ENCODE results near the gene NACA.

The NACA gene

GRCh38 chr12:56678852-56679251 is 46.2 kb downstream of the NACA start:
- TF ChIP-seq REST (IDR thresholded peaks at IDR 0.05; ENCODE audit: insufficient read depth in 1 of 2, low read depth in 2 of 2, low read length in 2 of 2) (peak in 1 of 2 experiments; percentile 14; a peak in 1 of 4 replicates), POLR2AphosphoS5 (IDR thresholded peaks at IDR 0.05; ENCODE audit: low read depth, low read length) (no peak), TAF1 (IDR thresholded peaks at IDR 0.05; ENCODE audit: borderline replicate concordance, insufficient read depth, low read length) (no peak)

- TF ChIP-seq POLR2AphosphoS5 (IDR thresholded peaks at IDR 0.05; ENCODE audit: low read depth, low read length): no peak
- TF ChIP-seq REST (IDR thresholded peaks at IDR 0.05; ENCODE audit: insufficient read depth in 1 of 2, low read depth in 2 of 2, low read length in 2 of 2): no peak
Observed at GRCh38 chr12:56677680-56678079, 47.4 kb downstream of the NACA start.

- TF ChIP-seq FOXP2 (optimal IDR thresholded peaks at IDR 0.05; ENCODE audit: borderline replicate concordance, extremely low read depth, extremely low read length, insufficient read depth): no peak
- TF ChIP-seq POLR2AphosphoS5 (IDR thresholded peaks at IDR 0.05; ENCODE audit: low read depth, low read length): peak; percentile 17; the same call in 1 of the 2 replicates
Observed at GRCh38 chr12:56676851-56677580, 48.1 kb downstream of the NACA start.

GRCh38 chr12:56671608-56672007 is 53.5 kb downstream of the NACA start:
- TF ChIP-seq REST (IDR thresholded peaks at IDR 0.05; ENCODE audit: insufficient read depth in 1 of 2, low read depth in 2 of 2, low read length in 2 of 2) (no peak), FOXP2 (optimal IDR thresholded peaks at IDR 0.05; ENCODE audit: borderline replicate concordance, extremely low read depth, extremely low read length, insufficient read depth) (no peak), POLR2AphosphoS5 (IDR thresholded peaks at IDR 0.05; ENCODE audit: low read depth, low read length) (no peak), TAF1 (IDR thresholded peaks at IDR 0.05; ENCODE audit: borderline replicate concordance, insufficient read depth, low read length) (no peak), SIN3A (IDR thresholded peaks at IDR 0.05; ENCODE audit: borderline replicate concordance, insufficient read depth, low read length) (no peak)

GRCh38 chr12:56670836-56671235 is 54.3 kb downstream of the NACA start:
- no peak for TF ChIP-seq SIN3A (IDR thresholded peaks at IDR 0.05; ENCODE audit: borderline replicate concordance, insufficient read depth, low read length)
- TF ChIP-seq FOXP2 (optimal IDR thresholded peaks at IDR 0.05; ENCODE audit: borderline replicate concordance, extremely low read depth, extremely low read length, insufficient read depth): no peak
- TF ChIP-seq TAF1 (IDR thresholded peaks at IDR 0.05; ENCODE audit: borderline replicate concordance, insufficient read depth, low read length): no peak
- TF ChIP-seq REST (IDR thresholded peaks at IDR 0.05; ENCODE audit: insufficient read depth in 1 of 2, low read depth in 2 of 2, low read length in 2 of 2): no peak
- TF ChIP-seq POLR2AphosphoS5 (IDR thresholded peaks at IDR 0.05; ENCODE audit: low read depth, low read length): no peak
